ENCODE results near the gene IFIT1.
"Not testable (repeated sequence)": the region's sequence is repeated elsewhere in the genome, so short reads cannot be mapped to it uniquely, and the experiment has no call there.

The IFIT1 gene

GRCh38 chr10:89391907-89392756 lies at the start of gene IFIT1:
TSS of gene IFIT1 (plus strand) at chr10:89392623. CDS start at chr10:89392713, 90 bp downstream.
- H3K36me3 Mint-ChIP-seq = peaks cover 12% of the 10 kb centered on the region
- H3K27ac Mint-ChIP-seq = peak within 1 kb of the TSS; percentile 89
- no peaks in the 10 kb centered on the region for H3K9me3 Mint-ChIP-seq (ENCODE audit: low read depth)
- H3K4me1 Mint-ChIP-seq (ENCODE audit: low read depth) = peaks cover 46% of the 10 kb centered on the region
- H3K27me3 Mint-ChIP-seq = no peaks in the 10 kb centered on the region
- peak within 1 kb of the TSS; percentile 88 for H3K4me3 Mint-ChIP-seq

GRCh38 chr10:89343089-89343767 lies 49.2 kb upstream of the IFIT1 start:
- H3K36me3 Mint-ChIP-seq = peaks cover 32% of the 10 kb centered on the region
- no peaks in the 10 kb centered on the region for H3K4me1 Mint-ChIP-seq (ENCODE audit: low read depth)
- H3K27ac Mint-ChIP-seq = no peak overlapping the region
- H3K27me3 Mint-ChIP-seq = peaks cover 5% of the 10 kb centered on the region
- no peak overlapping the region for H3K4me3 Mint-ChIP-seq
- no peaks in the 10 kb centered on the region for H3K9me3 Mint-ChIP-seq (ENCODE audit: low read depth)

- Mint-ChIP-seq H3K36me3 (peaks cover 22% of the 10 kb centered on the region), H3K27me3 (peaks cover 5% of the 10 kb centered on the region), H3K9me3 (ENCODE audit: low read depth) (no peaks in the 10 kb centered on the region), H3K4me1 (ENCODE audit: low read depth) (no peaks in the 10 kb centered on the region), H3K4me3 (no peak overlapping the region), H3K27ac (no peak overlapping the region)
Measured at GRCh38 chr10:89344156-89344555, 48.3 kb upstream of the IFIT1 start.

GRCh38 chr10:89345367-89346000 lies 46.9 kb upstream of the IFIT1 start:
- Mint-ChIP-seq H3K27me3 (peaks cover 6% of the 10 kb centered on the region), H3K4me3 (no peak overlapping the region), H3K27ac (no peak overlapping the region), H3K4me1 (ENCODE audit: low read depth) (peaks cover under 1% of the 10 kb centered on the region), H3K9me3 (ENCODE audit: low read depth) (no peaks in the 10 kb centered on the region), H3K36me3 (peaks cover 15% of the 10 kb centered on the region)

GRCh38 chr10:89346405-89347254 lies 45.8 kb upstream of the IFIT1 start:
- Mint-ChIP-seq H3K9me3 (ENCODE audit: low read depth) (no peaks in the 10 kb centered on the region), H3K4me1 (ENCODE audit: low read depth) (peaks cover 5% of the 10 kb centered on the region), H3K36me3 (peaks cover 10% of the 10 kb centered on the region), H3K27ac (no peak overlapping the region), H3K27me3 (peaks cover 8% of the 10 kb centered on the region), H3K4me3 (no peak overlapping the region)

GRCh38 chr10:89347701-89348457 lies 44.5 kb upstream of the IFIT1 start:
- no peak overlapping the region for H3K4me3 Mint-ChIP-seq

GRCh38 chr10:89348481-89348880 lies 43.9 kb upstream of the IFIT1 start:
- peaks cover 3% of the 10 kb centered on the region for H3K36me3 Mint-ChIP-seq
- H3K9me3 Mint-ChIP-seq (ENCODE audit: low read depth) = no peaks in the 10 kb centered on the region
- H3K27me3 Mint-ChIP-seq = peaks cover 6% of the 10 kb centered on the region
- peaks cover 5% of the 10 kb centered on the region for H3K4me1 Mint-ChIP-seq (ENCODE audit: low read depth)
- H3K4me3 Mint-ChIP-seq = no peak overlapping the region
- no peak overlapping the region for H3K27ac Mint-ChIP-seq

More at GRCh38 chr10:89347701-89348457, 44.5 kb upstream of the IFIT1 start:
- Mint-ChIP-seq H3K27ac (no peak overlapping the region), H3K4me1 (ENCODE audit: low read depth) (peaks cover 5% of the 10 kb centered on the region), H3K27me3 (peaks cover 8% of the 10 kb centered on the region), H3K9me3 (ENCODE audit: low read depth) (no peaks in the 10 kb centered on the region), H3K36me3 (peaks cover 2% of the 10 kb centered on the region)

- Mint-ChIP-seq H3K27me3 (peaks cover 6% of the 10 kb centered on the region), H3K27ac (no peak overlapping the region)
Measured at GRCh38 chr10:89348975-89349374, 43.4 kb upstream of the IFIT1 start.

GRCh38 chr10:89350631-89351315 lies 41.6 kb upstream of the IFIT1 start:
- not testable (repeated sequence) for H3K27ac Mint-ChIP-seq; H3K27me3 Mint-ChIP-seq; H3K4me1 Mint-ChIP-seq (ENCODE audit: low read depth); H3K4me3 Mint-ChIP-seq; H3K36me3 Mint-ChIP-seq; H3K9me3 Mint-ChIP-seq (ENCODE audit: low read depth)

More at GRCh38 chr10:89348975-89349374, 43.4 kb upstream of the IFIT1 start:
- H3K36me3 Mint-ChIP-seq = peaks cover 5% of the 10 kb centered on the region
- H3K4me1 Mint-ChIP-seq (ENCODE audit: low read depth) = peaks cover 5% of the 10 kb centered on the region
- H3K4me3 Mint-ChIP-seq = no peak overlapping the region
- H3K9me3 Mint-ChIP-seq (ENCODE audit: low read depth) = no peaks in the 10 kb centered on the region

- Mint-ChIP-seq H3K36me3 (peaks cover 5% of the 10 kb centered on the region), H3K9me3 (ENCODE audit: low read depth) (no peaks in the 10 kb centered on the region), H3K27ac (no peak overlapping the region), H3K4me1 (ENCODE audit: low read depth) (peaks cover 6% of the 10 kb centered on the region), H3K4me3 (no peak overlapping the region), H3K27me3 (peaks cover 10% of the 10 kb centered on the region)
Measured at GRCh38 chr10:89351412-89351779, 41.0 kb upstream of the IFIT1 start.

- Mint-ChIP-seq H3K9me3 (ENCODE audit: low read depth) (no peaks in the 10 kb centered on the region), H3K36me3 (peaks cover 5% of the 10 kb centered on the region), H3K27ac (no peak overlapping the region), H3K27me3 (peaks cover 10% of the 10 kb centered on the region), H3K4me3 (no peak overlapping the region), H3K4me1 (ENCODE audit: low read depth) (peaks cover 6% of the 10 kb centered on the region)
Measured at GRCh38 chr10:89351780-89352597, 40.4 kb upstream of the IFIT1 start.

- Mint-ChIP-seq H3K36me3 (peaks cover 5% of the 10 kb centered on the region), H3K27me3 (peaks cover 12% of the 10 kb centered on the region), H3K4me3 (no peak overlapping the region), H3K4me1 (ENCODE audit: low read depth) (peaks cover 6% of the 10 kb centered on the region), H3K9me3 (ENCODE audit: low read depth) (no peaks in the 10 kb centered on the region), H3K27ac (no peak overlapping the region)
Measured at GRCh38 chr10:89352802-89353201, 39.6 kb upstream of the IFIT1 start.

GRCh38 chr10:89355394-89355931 lies 37.0 kb upstream of the IFIT1 start:
- H3K36me3 Mint-ChIP-seq = peaks cover 5% of the 10 kb centered on the region
- H3K27me3 Mint-ChIP-seq = peaks cover 9% of the 10 kb centered on the region
- H3K9me3 Mint-ChIP-seq (ENCODE audit: low read depth) = no peaks in the 10 kb centered on the region
- H3K4me3 Mint-ChIP-seq = no peak overlapping the region
- H3K4me1 Mint-ChIP-seq (ENCODE audit: low read depth) = peaks cover 6% of the 10 kb centered on the region
- no peak overlapping the region for H3K27ac Mint-ChIP-seq

All from activated naive CD8-positive, alpha-beta T cell (primary cell).